ENCODE data around the gene PDE4D.

PDE4D gene

GRCh38 chr5:59782856-59783255 lies 110.7 kb downstream of the PDE4D start:
- TF ChIP-seq REST (IDR thresholded peaks at IDR 0.05; ENCODE audit: insufficient read depth in 1 of 2, low read depth in 2 of 2, low read length in 2 of 2) (no peak), TAF1 (IDR thresholded peaks at IDR 0.05; ENCODE audit: borderline replicate concordance, insufficient read depth, low read length) (no peak), FOXP2 (optimal IDR thresholded peaks at IDR 0.05; ENCODE audit: borderline replicate concordance, extremely low read depth, extremely low read length, insufficient read depth) (no peak), SIN3A (IDR thresholded peaks at IDR 0.05; ENCODE audit: borderline replicate concordance, insufficient read depth, low read length) (no peak), POLR2AphosphoS5 (IDR thresholded peaks at IDR 0.05; ENCODE audit: low read depth, low read length) (no peak)

GRCh38 chr5:59779453-59779852 lies 114.1 kb downstream of the PDE4D start:
- no peak for TF ChIP-seq POLR2AphosphoS5 (IDR thresholded peaks at IDR 0.05; ENCODE audit: low read depth, low read length)
- TF ChIP-seq SIN3A (IDR thresholded peaks at IDR 0.05; ENCODE audit: borderline replicate concordance, insufficient read depth, low read length), result no peak
- TF ChIP-seq FOXP2 (optimal IDR thresholded peaks at IDR 0.05; ENCODE audit: borderline replicate concordance, extremely low read depth, extremely low read length, insufficient read depth), result no peak
- TF ChIP-seq REST (IDR thresholded peaks at IDR 0.05; ENCODE audit: insufficient read depth in 1 of 2, low read depth in 2 of 2, low read length in 2 of 2), result no peak
- TF ChIP-seq TAF1 (IDR thresholded peaks at IDR 0.05; ENCODE audit: borderline replicate concordance, insufficient read depth, low read length), result no peak

GRCh38 chr5:59777028-59777427 lies 116.5 kb downstream of the PDE4D start:
- no peak for TF ChIP-seq SIN3A (IDR thresholded peaks at IDR 0.05; ENCODE audit: borderline replicate concordance, insufficient read depth, low read length)

GRCh38 chr5:59773294-59773693 lies 120.2 kb downstream of the PDE4D start:
- TF ChIP-seq REST (IDR thresholded peaks at IDR 0.05; ENCODE audit: insufficient read depth in 1 of 2, low read depth in 2 of 2, low read length in 2 of 2) (no peak), TAF1 (IDR thresholded peaks at IDR 0.05; ENCODE audit: borderline replicate concordance, insufficient read depth, low read length) (no peak)

GRCh38 chr5:59772757-59773156 lies 120.8 kb downstream of the PDE4D start:
- TF ChIP-seq REST (IDR thresholded peaks at IDR 0.05; ENCODE audit: insufficient read depth in 1 of 2, low read depth in 2 of 2, low read length in 2 of 2) (no peak), FOXP2 (optimal IDR thresholded peaks at IDR 0.05; ENCODE audit: borderline replicate concordance, extremely low read depth, extremely low read length, insufficient read depth) (no peak), TAF1 (IDR thresholded peaks at IDR 0.05; ENCODE audit: borderline replicate concordance, insufficient read depth, low read length) (no peak), POLR2AphosphoS5 (IDR thresholded peaks at IDR 0.05; ENCODE audit: low read depth, low read length) (no peak), SIN3A (IDR thresholded peaks at IDR 0.05; ENCODE audit: borderline replicate concordance, insufficient read depth, low read length) (no peak)
